Measurements from ENCODE around the gene PECR. TPM values are rescaled to one million over a fixed set of nuclear protein-coding genes. Genes with fewer than 3 reads are reported as not detected.

PECR gene
- total and polyA plus RNA-seq, 2 donors (not counting 1 experiment from before 2014, with no cell fraction given): 9.5 to 16.5 TPM

DNA sequence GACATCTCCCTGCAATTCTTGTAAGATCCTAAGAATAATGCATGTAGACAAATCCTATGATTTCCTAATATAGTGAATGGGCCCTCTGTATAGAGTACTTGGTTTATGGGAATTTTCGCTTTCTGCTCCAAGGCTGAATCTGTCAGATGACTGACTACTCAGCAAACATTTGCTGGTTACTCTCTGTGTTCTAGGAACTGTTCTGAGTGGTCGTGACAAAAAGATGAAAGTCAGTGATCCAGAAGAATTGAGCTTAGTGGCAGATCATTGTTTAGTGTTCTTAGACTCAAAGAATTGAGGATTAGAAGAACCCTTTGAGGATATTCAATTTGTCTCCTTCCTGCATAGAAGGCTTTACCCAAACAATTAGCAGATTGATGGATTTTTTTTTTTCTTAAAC is 37.5 kb upstream of the PECR start:
- DNase-seq (no peak), ATAC-seq (ENCODE audit: low read depth) (no peak)
- Histone ChIP-seq H3K27ac (ENCODE audit: low read length in 2 of 2) (no peak overlapping the region), H3K36me3 (replicated peaks in 1 of 2; ENCODE audit: control extremely low read depth in 1 of 2, control insufficient read depth in 1 of 2, extremely low read depth in 1 of 2, insufficient read depth in 2 of 2, low read length in 1 of 2) (peaks cover 15 to 80% of the 10 kb centered on the region in 2 experiments), H3K4me3 (ENCODE audit: control extremely low read depth in 1 of 5, extremely low read depth in 1 of 5, insufficient read depth in 1 of 5, low read depth in 2 of 5, low read length in 4 of 5) (no peak overlapping the region), H4K20me1 (ENCODE audit: control insufficient read depth, insufficient read depth, low read length, poor library complexity, severe bottlenecking) (peaks cover 38% of the 10 kb centered on the region), H3K4me1 (ENCODE audit: control insufficient read depth in 2 of 2, insufficient read depth in 2 of 2, low read length in 2 of 2) (peaks cover 12 to 14% of the 10 kb centered on the region in 2 donors), H3K4me2 (replicated peaks; ENCODE audit: low read depth, low read length, poor library complexity, severe bottlenecking) (no peak overlapping the region), H3K27me3 (replicated peaks in 1 of 4; ENCODE audit: control extremely low read depth in 1 of 4, control insufficient read depth in 3 of 4, insufficient read depth in 4 of 4, low read length in 3 of 4) (no peaks in the 10 kb centered on the region), H3K9ac (ENCODE audit: low read length) (no peak overlapping the region), H2AFZ (ENCODE audit: insufficient read depth, low read depth, low read length, poor library complexity, severe bottlenecking) (no peak overlapping the region), H3K79me2 (ENCODE audit: control insufficient read depth, insufficient read depth, low read length) (peaks cover 93% of the 10 kb centered on the region), H3K9me3 (ENCODE audit: control extremely low read depth in 1 of 3, control insufficient read depth in 2 of 3, insufficient read depth in 1 of 3, low read length in 2 of 3) (no peaks in the 10 kb centered on the region)
- no peak overlapping the region for H3K4me3 Mint-ChIP-seq
- ChIA-PET CTCF (interaction anchor here (0.7 kb wide), 1 partner anchor 84 kb away, joined by 3 read pairs; no protein-coding TSS in a partner anchor), POLR2A (interaction anchor here (0.7 kb wide), 1 partner anchor 16 kb away, joined by 3 read pairs; no protein-coding TSS in a partner anchor)
- H3K4me1 Mint-ChIP-seq: peaks cover 34% of the 10 kb centered on the region
- H3K27ac Mint-ChIP-seq: no peak overlapping the region
- no peaks in the 10 kb centered on the region for H3K27me3 Mint-ChIP-seq
- no peak for TF ChIP-seq EZH2 (IDR thresholded peaks at IDR 0.05; ENCODE audit: borderline replicate concordance, insufficient read depth, low read depth, low read length, poor library complexity, severe bottlenecking)
- TF ChIP-seq, protein P1, sequence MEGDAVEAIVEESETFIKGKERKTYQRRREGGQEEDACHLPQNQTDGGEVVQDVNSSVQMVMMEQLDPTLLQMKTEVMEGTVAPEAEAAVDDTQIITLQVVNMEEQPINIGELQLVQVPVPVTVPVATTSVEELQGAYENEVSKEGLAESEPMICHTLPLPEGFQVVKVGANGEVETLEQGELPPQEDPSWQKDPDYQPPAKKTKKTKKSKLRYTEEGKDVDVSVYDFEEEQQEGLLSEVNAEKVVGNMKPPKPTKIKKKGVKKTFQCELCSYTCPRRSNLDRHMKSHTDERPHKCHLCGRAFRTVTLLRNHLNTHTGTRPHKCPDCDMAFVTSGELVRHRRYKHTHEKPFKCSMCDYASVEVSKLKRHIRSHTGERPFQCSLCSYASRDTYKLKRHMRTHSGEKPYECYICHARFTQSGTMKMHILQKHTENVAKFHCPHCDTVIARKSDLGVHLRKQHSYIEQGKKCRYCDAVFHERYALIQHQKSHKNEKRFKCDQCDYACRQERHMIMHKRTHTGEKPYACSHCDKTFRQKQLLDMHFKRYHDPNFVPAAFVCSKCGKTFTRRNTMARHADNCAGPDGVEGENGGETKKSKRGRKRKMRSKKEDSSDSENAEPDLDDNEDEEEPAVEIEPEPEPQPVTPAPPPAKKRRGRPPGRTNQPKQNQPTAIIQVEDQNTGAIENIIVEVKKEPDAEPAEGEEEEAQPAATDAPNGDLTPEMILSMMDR (IDR thresholded peaks at IDR 0.05): no peak
- intact Hi-C loops (cut with micrococcal nuclease): no loop called here
- no CpG with 5 or more reads among the region's 2 CpGs for WGBS (ENCODE audit: insufficient coverage)
- H3K9me3 Mint-ChIP-seq (ENCODE audit: insufficient read depth): no peaks in the 10 kb centered on the region

DNA sequence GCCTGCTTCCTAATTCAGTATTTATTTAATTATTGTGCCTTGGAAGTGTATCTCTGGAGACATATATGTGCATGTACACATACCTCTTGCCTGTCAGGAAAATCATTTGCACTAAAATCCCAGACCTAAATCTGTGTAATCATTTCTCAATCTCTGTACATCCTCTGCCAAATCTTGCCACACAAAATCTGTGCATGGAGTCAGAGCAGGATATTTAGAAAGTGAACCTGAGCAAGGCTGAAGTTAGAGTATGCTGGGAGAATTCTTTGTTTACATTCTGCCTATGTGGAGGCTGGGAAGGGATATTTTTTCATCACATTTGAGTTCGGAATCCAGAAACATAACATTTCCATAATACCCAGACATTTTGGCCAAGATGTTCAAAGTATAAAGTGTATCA is 36.9 kb upstream of the PECR start:
- Mint-ChIP-seq H3K4me1 (peaks cover 39% of the 10 kb centered on the region), H3K9me3 (ENCODE audit: insufficient read depth) (no peaks in the 10 kb centered on the region), H3K27me3 (no peaks in the 10 kb centered on the region), H3K27ac (peak overlapping the region; percentile 22), H3K4me3 (no peak overlapping the region)
- ChIA-PET CTCF (interaction anchor here (1.1 kb wide), 1 partner anchor 22 kb away, joined by 3 read pairs; no protein-coding TSS in a partner anchor), POLR2A (no interaction called here)
- Histone ChIP-seq H3K9me3 (ENCODE audit: control extremely low read depth in 1 of 3, control insufficient read depth in 2 of 3, insufficient read depth in 1 of 3, low read length in 2 of 3) (no peaks in the 10 kb centered on the region), H3K27ac (ENCODE audit: low read length in 2 of 2) (no peak overlapping the region), H3K4me3 (ENCODE audit: control extremely low read depth in 1 of 5, extremely low read depth in 1 of 5, insufficient read depth in 1 of 5, low read depth in 2 of 5, low read length in 4 of 5) (no peak overlapping the region), H3K27me3 (replicated peaks in 1 of 4; ENCODE audit: control extremely low read depth in 1 of 4, control insufficient read depth in 3 of 4, insufficient read depth in 4 of 4, low read length in 3 of 4) (no peaks in the 10 kb centered on the region), H3K36me3 (replicated peaks in 1 of 2; ENCODE audit: control extremely low read depth in 1 of 2, control insufficient read depth in 1 of 2, extremely low read depth in 1 of 2, insufficient read depth in 2 of 2, low read length in 1 of 2) (peaks cover 21 to 81% of the 10 kb centered on the region in 2 experiments), H4K20me1 (ENCODE audit: control insufficient read depth, insufficient read depth, low read length, poor library complexity, severe bottlenecking) (peaks cover 38% of the 10 kb centered on the region), H2AFZ (ENCODE audit: insufficient read depth, low read depth, low read length, poor library complexity, severe bottlenecking) (no peak overlapping the region), H3K4me1 (ENCODE audit: control insufficient read depth in 2 of 2, insufficient read depth in 2 of 2, low read length in 2 of 2) (peaks cover 17 to 19% of the 10 kb centered on the region in 2 donors), H3K4me2 (replicated peaks; ENCODE audit: low read depth, low read length, poor library complexity, severe bottlenecking) (no peak overlapping the region), H3K9ac (ENCODE audit: low read length) (no peak overlapping the region), H3K79me2 (ENCODE audit: control insufficient read depth, insufficient read depth, low read length) (peaks cover 93% of the 10 kb centered on the region)
- DNase-seq (no peak), ATAC-seq (ENCODE audit: low read depth) (no peak)
- TF ChIP-seq EZH2 (IDR thresholded peaks at IDR 0.05; ENCODE audit: borderline replicate concordance, insufficient read depth, low read depth, low read length, poor library complexity, severe bottlenecking): no peak
- TF ChIP-seq, protein P1 (IDR thresholded peaks at IDR 0.05): no peak
- WGBS (ENCODE audit: insufficient coverage): no CpG with 5 or more reads among the region's 1 CpG
- intact Hi-C loops (cut with micrococcal nuclease): no loop called here

Measured in B cell (primary cell).